GM12873 (cell line): Measurements from ENCODE around the gene FBXW9.

ENCODE experiments used
- TF ChIP-seq, protein P1 (sequence below): IDR thresholded peaks from 2 replicates; pipeline ENCODE4 v1.5.1; 2012; ENCODE audit warnings: low read depth, mild to moderate bottlenecking, moderate library complexity, low read length, control low read depth; ENCODE audit not compliant: insufficient read depth; ENCODE audit errors: missing control alignments

FBXW9 gene

DNA sequence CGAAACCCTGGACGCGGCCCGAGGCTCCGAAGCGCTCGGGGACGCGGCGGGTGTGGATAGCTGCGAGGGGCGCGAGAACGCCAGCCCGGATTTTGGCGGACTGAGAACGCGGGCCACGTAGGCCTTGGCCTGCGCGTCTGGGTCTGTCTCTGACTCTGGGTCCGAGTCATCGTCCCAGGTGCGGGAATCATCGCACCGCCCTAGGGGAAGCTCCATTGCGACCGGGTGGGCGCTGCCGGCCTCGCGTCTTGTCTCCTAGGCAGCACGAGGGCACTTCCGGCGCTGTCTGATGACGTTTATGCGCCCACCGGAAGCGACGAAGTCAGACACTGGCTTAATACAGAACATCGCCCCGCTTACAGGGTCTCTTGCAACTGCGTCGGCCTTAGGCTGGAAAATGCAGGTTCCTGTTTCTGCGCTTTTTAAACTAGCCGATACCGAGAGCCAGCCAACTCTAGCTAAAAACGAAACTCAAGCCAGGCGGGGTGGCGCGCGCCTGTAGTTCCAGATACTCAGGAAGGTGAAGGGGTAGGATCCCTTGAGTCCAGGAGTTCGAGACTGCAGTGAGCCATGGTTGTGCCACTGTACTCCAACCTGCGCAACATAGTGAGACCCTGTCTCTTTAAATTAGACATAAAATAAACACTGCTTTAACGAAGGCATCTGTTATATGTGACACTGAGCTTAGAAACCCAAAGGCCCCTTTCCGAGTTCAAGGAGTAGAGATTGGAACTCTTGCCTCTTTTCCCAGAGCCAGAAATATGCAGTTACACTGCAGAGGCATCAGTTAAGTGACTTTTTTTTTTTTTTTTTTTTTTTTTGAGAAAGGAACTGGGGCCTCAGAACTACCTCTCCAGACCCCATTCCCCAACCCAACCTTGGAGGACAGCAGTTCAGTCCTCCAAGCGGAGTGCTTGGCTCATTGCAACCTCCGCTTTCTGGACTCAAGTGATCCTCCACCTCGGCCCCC lies at the start of gene FBXW9:
TSS of gene FBXW9 (minus strand) at position 266 of the 970 bp plus-strand sequence. CDS start at position 216, 50 bp downstream.
- TF ChIP-seq, protein P1, sequence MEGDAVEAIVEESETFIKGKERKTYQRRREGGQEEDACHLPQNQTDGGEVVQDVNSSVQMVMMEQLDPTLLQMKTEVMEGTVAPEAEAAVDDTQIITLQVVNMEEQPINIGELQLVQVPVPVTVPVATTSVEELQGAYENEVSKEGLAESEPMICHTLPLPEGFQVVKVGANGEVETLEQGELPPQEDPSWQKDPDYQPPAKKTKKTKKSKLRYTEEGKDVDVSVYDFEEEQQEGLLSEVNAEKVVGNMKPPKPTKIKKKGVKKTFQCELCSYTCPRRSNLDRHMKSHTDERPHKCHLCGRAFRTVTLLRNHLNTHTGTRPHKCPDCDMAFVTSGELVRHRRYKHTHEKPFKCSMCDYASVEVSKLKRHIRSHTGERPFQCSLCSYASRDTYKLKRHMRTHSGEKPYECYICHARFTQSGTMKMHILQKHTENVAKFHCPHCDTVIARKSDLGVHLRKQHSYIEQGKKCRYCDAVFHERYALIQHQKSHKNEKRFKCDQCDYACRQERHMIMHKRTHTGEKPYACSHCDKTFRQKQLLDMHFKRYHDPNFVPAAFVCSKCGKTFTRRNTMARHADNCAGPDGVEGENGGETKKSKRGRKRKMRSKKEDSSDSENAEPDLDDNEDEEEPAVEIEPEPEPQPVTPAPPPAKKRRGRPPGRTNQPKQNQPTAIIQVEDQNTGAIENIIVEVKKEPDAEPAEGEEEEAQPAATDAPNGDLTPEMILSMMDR, result no peak

DNA sequence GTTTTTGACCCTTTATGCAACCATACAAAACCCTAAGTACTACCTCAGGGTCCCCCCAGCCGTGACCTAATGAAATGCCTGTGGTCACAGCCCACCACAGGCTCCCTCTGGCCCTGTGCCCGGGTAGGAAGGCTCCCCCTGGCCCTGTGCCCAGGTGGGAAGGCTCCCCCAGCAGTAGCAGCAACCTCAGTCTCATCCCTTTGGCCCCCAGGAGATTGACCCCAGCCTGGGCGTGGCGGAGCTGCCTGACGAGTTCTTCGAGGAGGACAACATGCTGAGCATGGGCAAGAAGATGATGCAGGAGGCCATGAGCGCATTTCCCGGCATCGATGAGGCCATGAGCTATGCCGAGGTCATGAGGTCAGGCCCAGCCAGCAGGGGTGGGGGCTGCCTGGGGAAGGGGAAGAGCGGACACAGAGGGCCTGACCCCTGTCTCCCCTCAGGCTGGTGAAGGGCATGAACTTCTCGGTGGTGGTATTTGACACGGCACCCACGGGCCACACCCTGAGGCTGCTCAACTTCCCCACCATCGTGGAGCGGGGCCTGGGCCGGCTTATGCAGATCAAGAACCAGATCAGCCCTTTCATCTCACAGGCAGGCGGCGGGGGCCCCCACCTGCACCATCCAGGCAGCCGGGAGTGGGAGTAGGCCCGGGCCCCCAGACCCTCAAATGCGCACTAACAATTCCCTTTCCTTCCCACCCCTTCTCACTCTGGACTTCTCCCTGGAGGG lies 48.9 kb upstream of the FBXW9 start:
- TF ChIP-seq, protein P1, result no peak

DNA sequence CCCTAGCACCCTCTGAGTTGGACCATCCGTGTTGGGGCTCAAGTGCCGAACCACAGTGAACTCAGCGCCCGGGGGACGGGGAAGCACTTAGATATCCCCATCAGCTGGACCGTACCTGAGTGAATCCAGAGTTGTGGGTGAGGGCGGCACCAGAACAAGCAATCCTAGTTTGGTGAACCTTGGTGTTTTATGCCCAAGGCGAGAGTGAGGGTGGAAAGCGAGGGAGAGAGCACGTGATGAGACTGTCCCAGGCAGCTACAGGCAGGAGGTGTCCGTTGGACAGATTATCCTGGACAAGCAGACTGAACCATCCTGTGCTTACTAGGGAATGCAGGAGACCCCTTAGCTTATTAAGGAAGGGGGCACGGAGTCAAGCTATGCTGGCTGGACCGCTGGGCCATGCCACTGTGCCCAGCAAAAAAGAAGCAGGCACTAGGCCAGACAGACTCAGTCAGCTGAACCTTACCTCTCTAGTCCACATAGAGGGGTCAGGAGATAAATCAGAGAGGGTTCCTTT lies 41.5 kb upstream of the FBXW9 start:
- TF ChIP-seq, protein P1, result no peak

DNA sequence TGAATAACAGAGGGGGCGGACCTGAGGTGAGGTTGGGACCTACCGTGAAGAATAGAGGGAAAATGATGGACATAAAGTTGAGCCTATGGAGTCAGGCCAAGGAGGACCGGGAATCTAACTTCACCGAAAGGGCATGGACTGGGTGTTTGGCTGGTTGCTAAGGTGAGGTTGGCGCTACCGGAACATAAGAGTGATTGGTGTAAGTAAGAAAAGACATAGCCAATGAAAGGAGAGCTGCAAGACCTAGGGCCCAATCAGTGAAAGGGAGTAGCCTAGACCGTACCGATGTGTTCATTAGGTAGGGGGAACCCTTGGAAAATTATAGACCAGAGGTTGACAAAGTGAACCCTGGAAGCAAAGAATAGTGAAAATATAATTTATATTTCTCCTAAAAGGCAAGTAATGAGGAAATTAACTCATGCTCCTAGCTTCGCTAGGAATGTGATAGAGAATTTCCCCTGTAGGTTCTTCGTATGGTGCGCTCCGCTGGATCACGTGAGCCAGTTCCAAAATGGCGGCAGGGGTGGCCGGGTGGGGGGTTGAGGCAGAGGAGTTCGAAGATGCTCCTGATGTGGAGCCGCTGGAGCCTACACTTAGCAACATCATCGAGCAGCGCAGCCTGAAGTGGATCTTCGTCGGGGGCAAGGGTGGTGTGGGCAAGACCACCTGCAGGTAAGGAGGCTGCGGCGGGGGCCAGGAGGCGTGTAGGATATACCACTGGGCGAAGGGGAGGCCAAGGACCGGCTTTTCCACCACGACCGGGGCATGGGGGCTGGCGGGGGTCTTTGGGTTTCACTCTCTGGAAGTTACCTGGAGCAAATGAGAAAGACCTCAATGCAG lies 40.8 kb upstream of the FBXW9 start, which contains the start of gene GET3:
TSS of gene GET3 (plus strand) at position 503 of the 840 bp plus-strand sequence. CDS start at position 512, 9 bp downstream.
- TF ChIP-seq, protein P1, result no peak

DNA sequence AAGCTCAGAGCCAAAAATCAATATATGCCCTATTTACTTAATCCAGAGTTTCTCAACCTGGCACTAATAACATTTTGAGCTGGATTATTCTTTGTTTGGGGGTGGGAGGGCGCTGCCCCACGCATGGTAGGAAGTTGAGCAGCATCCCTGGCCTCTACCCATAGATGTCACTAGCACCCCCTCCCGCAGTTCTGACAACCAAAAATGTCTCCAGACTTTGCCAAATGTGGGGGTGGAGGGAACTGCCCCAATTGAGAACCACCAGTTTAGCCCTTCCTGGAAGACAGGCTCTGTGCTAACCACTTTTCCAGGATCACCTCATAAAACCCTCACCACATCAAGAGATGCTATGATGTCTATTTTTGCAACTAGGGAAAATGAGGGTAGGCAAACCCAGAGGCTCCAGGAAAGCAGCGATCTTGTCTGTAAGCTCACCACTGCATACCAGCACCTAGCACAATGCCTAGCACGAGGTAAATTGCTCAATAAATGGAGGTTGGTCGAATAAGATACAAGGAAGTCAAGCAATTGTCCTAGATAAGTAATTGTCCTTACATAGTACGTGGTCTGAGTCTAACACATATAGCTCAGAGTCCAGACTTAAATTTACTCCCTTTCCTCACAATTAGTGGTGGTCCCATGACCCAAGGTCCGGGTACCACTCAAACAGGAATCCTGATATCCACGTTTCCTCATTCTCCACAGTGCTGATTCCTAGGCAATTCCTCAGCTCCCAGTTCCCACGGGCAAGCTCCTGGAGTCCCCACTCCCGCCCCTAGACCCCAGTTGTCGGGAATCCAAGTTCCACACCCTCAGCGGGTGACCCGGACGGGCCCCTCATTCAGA lies 37.2 kb upstream of the FBXW9 start:
- TF ChIP-seq, protein P1, result peak; percentile 77

DNA sequence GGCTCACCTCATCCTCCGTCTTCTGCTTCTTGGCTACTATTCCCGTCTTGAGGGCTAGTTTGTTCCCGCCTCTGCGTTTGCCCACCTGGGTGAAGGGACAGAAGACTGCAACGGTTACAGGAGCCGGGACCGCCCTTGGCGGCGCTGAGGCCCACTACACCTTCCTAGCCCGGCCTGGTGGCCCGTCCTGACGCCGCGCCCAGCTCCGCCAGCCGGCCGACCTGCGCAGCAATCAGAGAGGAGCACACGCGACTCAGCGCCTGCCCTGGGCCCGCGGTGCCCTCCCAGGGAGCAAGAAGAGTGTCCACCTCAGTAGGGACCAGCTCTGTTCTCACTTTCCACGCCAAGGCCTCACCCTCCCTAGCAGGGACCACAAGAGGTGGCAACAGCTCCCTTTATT lies 34.9 kb upstream of the FBXW9 start:
- TF ChIP-seq, protein P1, result no peak
